ENCODE results near the gene DIS3L2. TPM values are rescaled to one million over a fixed set of nuclear protein-coding genes. Genes with fewer than 3 reads are reported as not detected.

Gene DIS3L2
- total and polyA plus RNA-seq, 2 of the 8 experiments (the other 6 are each of a cell fraction or from before 2014, with no cell fraction given): 11.5 to 21.6 TPM

GRCh38 chr2:231955758-231956472, 5.6 kb upstream of the DIS3L2 start:
- H2BK5ac ChIP-seq (ENCODE audit: low read depth, low read length): no peak overlapping the region
- H3K23me2 ChIP-seq (ENCODE audit: low read depth, low read length): peaks cover 2% of the 10 kb centered on the region; the same call in 1 of the 2 replicates
- no peaks in the 10 kb centered on the region for H3K79me2 ChIP-seq (ENCODE audit: control insufficient read depth in 1 of 2, insufficient read depth in 2 of 2, low read length in 2 of 2)
- no peak overlapping the region for H4K5ac ChIP-seq (ENCODE audit: insufficient read length, low read depth, low read length)
- H2BK20ac ChIP-seq (ENCODE audit: low read length): no peak overlapping the region
- H2BK120ac ChIP-seq (replicated peaks; ENCODE audit: low read depth, low read length): no peak overlapping the region
- no peak overlapping the region for H2BK15ac ChIP-seq (ENCODE audit: low read length)
- H3K14ac ChIP-seq (ENCODE audit: insufficient read length): no peak overlapping the region
- no peak for DNase-seq (ENCODE audit: low read depth in 1 of 2, low spot score in 2 of 2)
- no peaks in the 10 kb centered on the region for H3K36me3 ChIP-seq (ENCODE audit: control insufficient read depth in 2 of 4, insufficient read depth in 4 of 4, low read length in 3 of 4)
- peaks cover 0 to 1% (median 0%) of the 10 kb centered on the region in 4 experiments; a peak in 2 of 7 replicates for H3K4me1 ChIP-seq (replicated peaks in 1 of 4; ENCODE audit: control insufficient read depth in 3 of 4, insufficient read depth in 4 of 4, low read length in 3 of 4)
- WGBS, 2 experiments (ENCODE audit: extremely low coverage in 1 of 2, insufficient coverage in 1 of 2, insufficient read length in 1 of 2, insufficient replicate concordance in 2 of 2, low coverage in 1 of 2, low lambda C conversion rate in 2 of 2, missing lambda C conversion rate in 1 of 2): 89% methylated on average over 8 of the region's 8 CpGs; no CpG with 5 or more reads in 1 of the 2 experiments
- no peaks in the 10 kb centered on the region for H3K9me3 ChIP-seq (ENCODE audit: insufficient read depth in 2 of 2, low read depth in 1 of 2, low read length in 1 of 2)
- H3K4me2 ChIP-seq (ENCODE audit: insufficient read depth in 1 of 2, low read depth in 2 of 2, low read length in 2 of 2): no peak overlapping the region
- H2BK12ac ChIP-seq (ENCODE audit: low read depth, low read length): no peak overlapping the region
- H3K56ac ChIP-seq (replicated peaks; ENCODE audit: insufficient read length, low read depth, low read length): no peak overlapping the region
- no peak overlapping the region for H2AFZ ChIP-seq (ENCODE audit: low read length)
- no peaks in the 10 kb centered on the region for H3K79me1 ChIP-seq (ENCODE audit: low read depth, low read length)
- H3K18ac ChIP-seq (ENCODE audit: extremely low read depth, low read length): no peak overlapping the region
- H3K23ac ChIP-seq (ENCODE audit: insufficient read length): no peak overlapping the region
- H4K91ac ChIP-seq (replicated peaks; ENCODE audit: insufficient read length, low read length): no peak overlapping the region
- H4K8ac ChIP-seq (ENCODE audit: extremely low read depth, insufficient read depth, low read length): no peak overlapping the region
- H3K9ac ChIP-seq (replicated peaks in 1 of 4; ENCODE audit: extremely low read depth in 1 of 4, low read depth in 3 of 4, low read length in 3 of 4): no peak overlapping the region
- peaks cover 0 to 3% (median 0%) of the 10 kb centered on the region in 4 experiments; a peak in 1 of 7 replicates for H3K27me3 ChIP-seq (replicated peaks in 1 of 4; ENCODE audit: control insufficient read depth in 3 of 4, extremely low read depth in 1 of 4, insufficient read depth in 3 of 4, low read length in 3 of 4)
- no peak overlapping the region for H2AK5ac ChIP-seq (ENCODE audit: low read depth, low read length)
- ChIA-PET POLR2A (ENCODE audit: partially characterized antibody) (interaction anchor here (0.6 kb wide), 1 partner anchor 30 kb away, joined by 3 read pairs; no protein-coding TSS in a partner anchor), CTCF (ENCODE audit: partially characterized antibody) (interaction anchor here (0.6 kb wide), 1 partner anchor 411 kb away, joined by 4 read pairs; no protein-coding TSS in a partner anchor)
- H4K20me1 ChIP-seq (replicated peaks in 1 of 2; ENCODE audit: control insufficient read depth in 1 of 2, insufficient read depth in 2 of 2, low read length in 2 of 2): no peaks in the 10 kb centered on the region
- FAIRE-seq: no peak
- no peak overlapping the region for H3K27ac ChIP-seq (ENCODE audit: low read depth, low read length)
- H3K4ac ChIP-seq (replicated peaks; ENCODE audit: insufficient read length, low read depth, low read length): no peak overlapping the region
- H3K4me3 ChIP-seq (ENCODE audit: extremely low read depth in 1 of 4, insufficient read depth in 2 of 4, low read depth in 3 of 4, low read length in 4 of 4): no peak overlapping the region
- TF ChIP-seq USF2 (IDR thresholded peaks at IDR 0.05; ENCODE audit: low read length): no peak
- TF ChIP-seq SAP30 (IDR thresholded peaks at IDR 0.05; ENCODE audit: insufficient read depth, insufficient replicate concordance, low read length): no peak
- no peak for TF ChIP-seq MAFK (IDR thresholded peaks at IDR 0.05; ENCODE audit: low read depth, low read length)
- TF ChIP-seq KDM1A (IDR thresholded peaks at IDR 0.05; ENCODE audit: borderline replicate concordance, low read length): no peak
- no peak for TF ChIP-seq SIX5 (IDR thresholded peaks at IDR 0.05; ENCODE audit: low read depth, low read length)
- TF ChIP-seq JUN (IDR thresholded peaks at IDR 0.05; ENCODE audit: low read depth, low read length): no peak
- no peak for TF ChIP-seq KDM4A (IDR thresholded peaks at IDR 0.05; ENCODE audit: low read depth, low read length, severe bottlenecking)
- no peak for TF ChIP-seq POU5F1 (IDR thresholded peaks at IDR 0.05; ENCODE audit: low read depth, low read length)
- TF ChIP-seq POLR2A (IDR thresholded peaks at IDR 0.05; ENCODE audit: control extremely low read depth in 1 of 2, low read depth in 2 of 2, low read length in 2 of 2): no peak
- TF ChIP-seq CTBP2 (IDR thresholded peaks at IDR 0.05; ENCODE audit: borderline replicate concordance, insufficient read depth, insufficient read length, low read length): no peak
- no peak for TF ChIP-seq JUND (IDR thresholded peaks at IDR 0.05; ENCODE audit: low read length)
- no peak for TF ChIP-seq TAF1 (IDR thresholded peaks at IDR 0.05; ENCODE audit: low read depth, low read length)

Measured in H1 (cell line).